Activated T-cell treated with anti-CD3 and anti-CD28 coated beads, Interleukin-2, amount 50 U/mL, for 48 hours (primary cell): Measurements from ENCODE around the gene ZFAND3.
"Not testable (repeated sequence)": the region's sequence is repeated elsewhere in the genome, so short reads cannot be mapped to it uniquely, and the experiment has no call there.

Experiments used
- DNase-seq, 2 experiments: peaks; one replicate each; pipeline ENCODE4 v3.0.0-alpha.2; 2020

ZFAND3 gene

DNA sequence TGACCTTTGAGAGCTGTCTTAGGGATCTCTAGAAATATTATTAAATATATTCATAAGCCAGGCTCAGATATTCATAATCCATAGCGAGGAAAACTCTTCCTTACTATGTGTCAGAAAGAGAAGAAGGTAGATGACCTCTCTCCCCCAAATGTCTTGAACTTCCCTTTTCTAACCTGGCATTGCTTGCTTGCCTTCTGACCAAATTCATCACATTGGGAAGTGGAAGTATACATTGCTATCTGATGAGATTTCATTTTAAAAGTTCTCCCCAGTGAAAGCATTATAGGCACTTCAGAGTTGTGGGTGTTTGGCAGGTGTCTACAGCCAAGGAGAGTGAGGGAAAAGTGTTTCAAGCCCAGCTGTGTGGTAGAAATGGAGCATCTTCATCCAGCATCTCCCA, 197.3 kb downstream of the ZFAND3 start:
- no peak for DNase-seq

DNA sequence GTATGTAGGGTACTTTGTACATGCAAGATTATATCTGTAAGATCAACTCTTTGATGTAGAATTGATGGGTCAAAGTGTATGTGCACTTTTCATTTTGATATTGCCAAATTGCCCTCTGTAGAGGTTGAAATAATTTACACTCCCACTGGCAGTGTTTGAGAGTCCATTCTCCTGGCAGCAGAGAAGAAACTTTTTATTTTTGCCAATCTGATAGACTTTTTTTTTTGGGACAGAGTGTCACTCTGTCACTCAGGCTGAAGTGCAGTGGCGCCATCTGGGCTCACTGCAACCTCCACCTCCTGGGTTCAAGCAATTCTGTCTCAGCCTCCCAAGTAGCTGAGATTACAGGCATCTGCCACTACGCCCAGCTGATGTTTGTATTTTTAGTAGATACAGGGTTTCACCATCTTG, 199.2 kb downstream of the ZFAND3 start:
- DNase-seq: no peak

DNA sequence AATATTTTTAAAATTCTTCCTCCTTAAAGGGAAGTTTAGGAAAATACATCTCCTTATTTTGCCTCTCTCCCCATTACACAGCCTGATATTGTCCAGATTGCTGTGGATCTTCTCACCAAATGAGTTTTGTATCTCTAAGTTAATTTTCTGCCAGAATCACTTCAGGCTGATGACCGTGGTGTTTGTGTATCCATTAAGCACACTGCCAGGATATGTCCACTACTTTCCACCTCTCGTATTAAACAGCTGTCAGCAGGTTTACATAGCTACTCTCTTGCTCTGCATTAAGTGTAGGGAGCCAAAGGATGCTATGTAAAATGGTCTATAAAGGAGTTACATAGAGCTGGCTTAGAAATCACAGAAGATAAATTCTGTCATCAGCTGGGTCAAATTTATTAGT, 201.1 kb downstream of the ZFAND3 start:
- no peak for DNase-seq

DNA sequence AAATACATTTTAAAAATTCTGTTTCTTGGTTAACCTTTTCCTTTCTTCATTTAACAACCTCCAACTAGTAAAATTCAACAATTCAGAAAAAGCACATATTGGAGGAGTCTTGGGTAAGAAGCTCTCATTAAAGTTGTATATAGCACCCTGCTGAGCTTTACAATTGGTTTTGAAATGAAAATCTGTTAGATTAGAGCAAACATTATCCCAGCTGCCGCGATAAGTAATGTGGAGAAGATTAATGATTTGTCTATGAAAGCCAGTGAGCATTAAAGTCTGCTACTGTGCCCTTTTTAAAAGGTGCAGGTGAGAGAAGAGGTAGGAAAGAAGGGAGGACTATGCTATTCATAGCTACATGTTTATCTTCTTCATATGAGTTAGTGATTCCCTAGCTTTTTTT, 201.5 kb downstream of the ZFAND3 start:
- DNase-seq: no peak

DNA sequence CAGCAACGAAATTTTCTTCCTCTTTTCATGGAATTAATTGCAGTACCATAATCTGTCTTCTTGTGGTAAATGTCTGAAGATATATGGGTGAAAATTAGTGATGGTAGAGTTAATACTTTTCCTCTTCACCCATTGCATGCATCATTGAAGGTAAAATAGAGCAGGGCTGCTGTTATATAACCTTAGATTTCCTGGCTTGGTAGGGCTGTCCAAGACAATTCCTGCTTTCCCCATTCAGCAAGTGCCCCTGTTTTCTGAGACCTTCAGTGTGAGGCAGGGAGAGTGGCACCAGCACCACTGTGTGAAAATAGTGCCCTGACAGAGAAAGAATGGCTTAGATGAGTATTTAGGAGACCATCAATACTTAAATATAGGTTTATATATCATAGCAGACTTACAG, 202.0 kb downstream of the ZFAND3 start:
- no peak for DNase-seq

DNA sequence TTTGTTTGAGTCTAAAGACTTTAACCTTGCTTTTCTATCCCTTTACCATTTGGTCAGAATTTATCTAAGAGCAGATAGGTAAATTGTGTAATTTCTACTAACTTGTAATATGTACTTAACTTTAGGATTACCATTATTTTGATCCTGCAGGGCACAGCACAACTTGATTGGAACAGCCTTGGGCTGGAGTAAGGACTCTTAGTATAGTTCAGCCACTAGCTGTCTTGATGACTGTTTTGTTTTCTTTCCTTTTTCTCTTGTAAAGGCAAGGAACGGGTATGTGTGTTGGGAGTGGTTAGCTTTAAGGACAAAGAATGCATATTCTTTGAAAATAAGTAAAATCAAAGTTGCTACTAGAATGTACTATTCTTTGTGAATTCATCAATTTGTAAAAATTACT, 203.2 kb downstream of the ZFAND3 start:
- no peak for DNase-seq

DNA sequence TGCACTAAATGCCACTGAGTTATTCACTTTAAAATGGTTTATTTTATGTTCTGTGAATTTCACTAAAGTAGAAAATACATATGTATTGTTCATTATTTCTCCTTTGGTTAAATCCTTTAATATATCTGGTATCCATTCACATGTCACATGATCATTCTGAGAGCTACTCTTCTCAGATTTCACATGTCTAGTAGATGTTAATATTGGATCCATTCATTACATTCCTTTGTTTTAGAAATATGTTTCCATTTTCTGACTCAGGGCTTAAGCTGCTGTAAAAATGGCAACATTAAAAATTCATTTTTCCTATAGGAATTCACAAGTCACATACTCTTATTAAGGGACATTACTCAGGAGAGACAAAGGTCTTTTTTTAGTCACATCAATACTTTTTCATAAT, 205.4 kb downstream of the ZFAND3 start:
- DNase-seq: no peak

DNA sequence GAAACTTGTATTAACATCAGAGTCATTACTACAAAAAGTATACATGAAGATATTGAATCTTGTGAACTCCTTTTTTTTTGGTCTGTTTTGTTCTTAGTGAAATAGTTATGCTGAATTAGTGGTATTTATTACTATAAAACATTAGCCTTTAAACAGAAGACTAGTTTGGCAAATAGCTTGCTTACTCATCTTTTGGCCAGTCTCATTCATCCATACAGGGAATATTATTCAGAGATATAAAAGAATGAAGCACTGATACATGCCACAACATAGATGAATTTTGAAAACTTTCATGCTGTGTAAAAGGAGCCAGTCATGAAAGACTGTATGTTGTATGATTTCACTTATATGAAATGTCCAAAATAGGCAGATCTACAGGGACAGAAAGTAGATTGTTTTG, 205.9 kb downstream of the ZFAND3 start:
- DNase-seq: no peak

DNA sequence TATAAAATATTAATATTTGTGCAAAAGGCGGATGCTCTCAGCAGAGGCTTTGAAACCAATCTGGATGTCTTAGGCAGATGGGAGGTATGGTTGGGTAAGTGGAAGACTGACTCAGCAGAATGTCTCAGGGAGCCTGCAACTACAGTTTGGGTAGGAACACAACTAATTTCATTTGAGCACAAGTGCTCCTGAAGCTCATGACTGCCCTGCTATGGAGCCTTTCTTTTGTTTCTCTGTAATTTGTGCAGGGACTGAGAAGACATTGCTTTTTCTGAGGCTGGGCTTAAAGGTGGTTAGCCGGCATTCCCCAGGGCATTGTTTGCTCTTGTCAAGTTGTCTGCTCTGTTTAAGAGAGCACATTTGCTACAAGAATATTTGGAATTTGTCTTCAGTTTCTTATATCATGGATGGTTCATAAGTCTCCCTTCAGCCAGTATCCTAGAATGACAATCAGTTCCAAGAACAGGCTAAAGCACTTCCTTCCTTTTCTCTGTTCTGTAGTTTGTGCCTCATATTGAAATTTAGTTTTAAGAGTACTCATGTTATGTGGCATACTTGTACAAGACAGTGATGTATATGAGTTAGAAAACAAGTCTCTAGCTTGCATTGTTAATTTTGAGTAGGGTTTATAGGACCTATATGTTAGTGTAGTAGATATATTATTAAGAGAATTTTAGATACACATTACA, 208.3 kb downstream of the ZFAND3 start:
- no peak for DNase-seq

DNA sequence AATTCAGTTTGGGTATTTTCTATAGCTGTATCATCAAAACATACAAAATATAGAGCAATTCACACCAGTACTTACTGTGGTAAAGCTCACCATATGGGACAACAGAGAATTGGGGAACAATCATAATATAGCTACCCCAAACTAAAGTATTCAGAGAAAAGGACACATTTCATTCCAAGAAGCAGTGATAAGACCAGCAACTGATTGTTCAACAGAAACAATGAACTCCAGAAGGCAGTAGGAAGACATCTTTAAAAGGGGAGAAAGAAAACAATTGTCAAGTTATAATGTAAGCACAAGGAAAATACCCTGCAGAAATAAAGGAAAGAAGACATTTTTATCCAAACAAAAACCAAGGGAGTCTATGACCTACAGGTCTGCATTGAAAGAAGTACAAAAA, 210.9 kb downstream of the ZFAND3 start:
- DNase-seq: no peak

DNA sequence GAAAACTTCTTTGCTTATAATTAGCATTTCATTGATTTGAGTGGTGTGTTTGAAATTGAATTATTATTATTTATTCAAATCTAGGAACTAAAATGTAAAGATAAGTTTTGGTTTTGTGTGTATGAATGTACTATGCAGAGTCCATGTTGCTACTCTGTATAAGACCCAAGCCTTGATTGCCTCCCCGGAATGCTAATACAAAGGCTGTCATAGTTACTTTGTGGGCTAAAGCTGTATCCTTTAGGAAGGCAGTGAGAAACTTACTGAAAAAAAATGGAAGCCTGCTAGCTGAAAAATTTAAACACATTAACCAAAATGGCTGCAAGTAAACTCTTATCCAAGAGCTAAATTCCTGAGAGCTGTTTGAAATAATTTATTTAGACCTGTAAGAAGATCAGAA, 213.3 kb downstream of the ZFAND3 start:
- DNase-seq: no peak

DNA sequence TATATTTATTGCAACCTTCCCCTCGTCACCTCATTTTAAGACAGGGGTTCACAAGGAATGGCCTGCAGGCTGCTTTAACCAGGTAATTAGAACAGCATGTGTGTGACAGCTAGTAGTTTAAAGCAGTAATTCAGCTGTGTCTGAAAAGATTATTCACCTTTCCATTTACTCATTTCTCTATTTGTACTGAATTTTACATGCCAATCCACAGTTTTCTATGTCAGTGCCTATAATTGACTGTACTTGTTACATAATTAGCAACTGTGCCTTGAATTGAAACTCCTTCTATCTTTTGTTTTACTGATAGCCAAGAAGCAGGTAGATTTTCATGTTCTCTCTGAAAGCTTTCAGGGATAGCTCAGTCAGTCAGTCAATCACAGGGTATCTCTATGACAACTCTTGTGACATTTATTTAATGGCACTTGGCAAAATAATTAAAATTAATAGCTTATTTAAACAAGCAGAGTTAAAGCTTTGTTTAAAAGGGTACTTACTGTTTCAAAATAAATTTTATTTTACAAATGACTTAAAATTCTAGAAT, 214.0 kb downstream of the ZFAND3 start:
- no peak for DNase-seq

DNA sequence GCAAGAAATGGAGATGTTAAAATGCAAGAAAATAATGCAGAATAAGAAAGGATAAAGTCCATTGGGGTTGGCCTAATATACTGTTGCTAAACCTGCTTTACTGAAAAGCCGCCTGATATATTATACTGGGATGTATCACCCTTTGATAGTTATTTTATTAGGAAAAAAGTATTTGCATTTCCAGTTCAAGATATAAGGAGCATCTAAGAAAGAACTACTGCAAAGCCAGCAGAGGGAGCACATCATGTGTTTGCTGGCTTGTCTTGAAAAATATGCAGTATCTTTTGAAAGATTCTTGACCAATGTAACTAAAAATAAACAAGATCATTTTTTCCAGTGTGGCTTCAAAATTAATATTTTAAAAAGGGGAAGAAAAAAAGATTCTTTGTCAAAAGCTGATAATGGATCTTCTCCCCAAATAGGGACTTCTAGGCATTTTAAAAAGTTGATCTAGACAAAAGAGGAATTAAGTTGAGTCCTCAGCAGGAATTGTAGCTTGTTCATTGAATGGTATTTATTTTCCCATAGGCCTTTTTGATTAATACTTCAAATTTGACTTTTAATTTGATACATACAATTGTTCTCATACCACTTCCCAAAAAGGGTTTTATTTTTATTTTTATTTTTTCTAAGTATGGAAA, 214.9 kb downstream of the ZFAND3 start:
- DNase-seq: no peak

DNA sequence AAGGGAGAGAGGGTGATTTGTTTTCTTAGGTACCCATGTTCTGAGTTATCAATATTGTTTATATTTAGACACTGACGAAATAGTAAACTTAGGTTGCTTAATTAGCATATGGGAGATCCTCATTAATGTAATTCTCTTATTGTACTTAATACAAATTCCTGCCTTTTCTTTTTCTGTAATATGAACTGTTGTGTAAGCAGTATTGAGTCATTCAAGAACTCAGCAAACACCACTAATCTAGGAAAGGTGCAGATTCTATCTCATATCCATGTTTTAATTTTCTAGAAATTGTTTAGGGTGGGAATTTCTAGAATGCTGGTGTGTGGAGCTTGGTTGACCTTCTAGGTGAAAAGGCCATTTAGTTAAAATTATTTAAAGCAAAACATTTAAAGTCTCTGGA, 216.0 kb downstream of the ZFAND3 start:
- DNase-seq: no peak

DNA sequence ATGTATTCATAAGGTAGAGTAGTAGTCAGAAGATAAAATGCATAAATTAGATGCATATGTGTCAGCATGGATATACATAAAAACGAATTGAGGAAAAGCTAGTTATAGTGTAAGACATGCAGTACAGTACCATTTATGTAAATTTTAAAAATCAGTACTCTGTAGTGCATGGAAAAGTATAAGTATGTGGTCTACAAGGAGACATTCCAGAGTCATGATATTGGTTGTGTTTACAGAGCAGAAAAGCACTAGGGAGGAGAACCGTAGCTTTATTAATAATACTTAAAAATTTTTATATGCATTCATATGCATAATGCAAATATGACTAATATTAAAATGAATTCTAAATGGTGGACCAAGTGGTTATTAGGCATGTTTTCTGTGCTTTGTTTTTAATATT, 220.0 kb downstream of the ZFAND3 start:
- DNase-seq: no peak

DNA sequence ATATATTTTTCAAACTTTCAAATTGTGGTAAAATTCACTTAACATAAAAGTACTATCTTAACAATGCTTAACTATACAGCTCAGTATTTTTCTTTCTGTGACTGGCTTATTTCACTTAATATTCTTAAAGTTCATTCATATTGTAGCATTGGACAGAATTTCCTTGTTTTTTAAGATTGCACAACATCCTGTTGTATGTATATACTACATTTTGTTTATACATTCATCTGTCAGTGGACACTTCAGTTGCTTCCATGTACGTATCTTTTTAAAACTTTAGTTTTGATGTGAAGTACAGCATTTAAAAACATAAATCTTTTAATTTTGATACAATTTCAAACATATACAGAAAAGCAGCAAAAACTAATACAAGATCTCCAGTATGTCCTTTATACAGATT, 220.7 kb downstream of the ZFAND3 start:
- DNase-seq: no peak

DNA sequence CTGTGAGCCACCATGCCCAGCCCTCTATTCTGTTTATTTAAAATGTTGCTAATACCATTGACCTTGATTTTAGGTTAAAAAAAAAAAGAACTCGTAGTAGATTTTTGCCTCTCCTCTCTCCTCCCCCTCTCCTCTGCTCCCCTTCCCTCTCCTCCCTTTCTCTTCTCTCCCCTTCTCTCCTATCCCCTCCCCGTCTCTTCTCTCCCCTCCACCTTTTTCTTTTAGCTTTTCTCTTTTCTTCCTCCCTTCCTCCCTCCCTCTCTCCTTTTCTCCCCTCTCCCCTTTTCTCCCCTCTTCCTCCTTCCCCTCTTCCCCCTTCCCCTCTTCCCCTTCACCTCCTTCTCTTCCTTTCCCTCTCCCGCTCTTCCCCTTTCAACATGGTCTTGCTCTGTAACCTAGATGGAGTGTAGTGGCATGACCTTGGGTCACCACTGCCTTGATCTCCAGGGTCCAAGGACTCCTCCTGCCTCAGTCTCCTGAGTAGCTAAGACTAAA, 223.8 kb downstream of the ZFAND3 start:
- no peak for DNase-seq

DNA sequence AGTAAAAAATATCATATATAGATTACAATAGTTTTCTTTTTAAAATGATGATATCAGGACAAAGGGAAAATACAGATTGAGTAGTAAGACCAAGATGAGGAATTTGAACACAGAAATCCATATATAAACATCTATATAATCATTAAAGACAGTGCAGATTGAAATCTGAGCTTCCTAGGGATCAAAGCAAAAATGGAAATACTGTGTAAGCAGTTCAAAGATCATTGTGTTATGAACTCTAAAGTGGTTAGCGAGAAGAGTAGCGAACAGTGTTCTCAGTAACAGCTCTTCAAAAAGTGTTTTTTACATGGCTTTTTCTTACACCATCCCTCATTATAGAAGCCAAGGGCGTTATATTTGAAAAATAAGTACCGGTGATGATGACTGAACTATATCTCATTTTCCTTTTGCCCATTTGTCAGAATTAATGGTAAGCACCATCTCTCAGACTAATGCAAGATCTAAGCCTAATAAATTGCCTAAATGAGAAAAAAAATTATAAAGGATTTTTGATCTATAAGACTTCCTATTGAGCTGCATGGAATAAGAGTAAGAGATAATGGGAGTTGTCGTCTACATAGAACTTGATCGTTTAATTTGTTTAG, 226.3 kb downstream of the ZFAND3 start:
- DNase-seq: no peak

DNA sequence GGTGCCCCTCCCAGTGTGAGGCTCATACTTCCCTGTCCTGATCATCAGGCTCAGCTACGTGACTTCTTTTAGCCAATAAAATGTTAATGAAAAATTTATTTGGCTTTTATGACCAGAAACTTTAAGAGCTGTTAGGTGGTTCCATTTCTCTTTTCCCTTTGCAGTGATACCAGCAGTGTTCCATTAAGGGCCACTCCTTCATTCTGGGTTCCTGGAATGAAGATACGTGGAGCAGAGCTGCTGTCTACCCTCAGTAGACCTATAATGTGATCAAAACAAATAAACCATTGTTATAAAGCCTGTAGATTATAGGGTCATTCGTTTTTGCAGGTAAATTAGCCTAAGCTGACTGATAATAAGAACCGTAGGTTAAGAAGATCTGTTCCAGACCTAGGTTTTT, 228.0 kb downstream of the ZFAND3 start:
- no peak for DNase-seq

DNA sequence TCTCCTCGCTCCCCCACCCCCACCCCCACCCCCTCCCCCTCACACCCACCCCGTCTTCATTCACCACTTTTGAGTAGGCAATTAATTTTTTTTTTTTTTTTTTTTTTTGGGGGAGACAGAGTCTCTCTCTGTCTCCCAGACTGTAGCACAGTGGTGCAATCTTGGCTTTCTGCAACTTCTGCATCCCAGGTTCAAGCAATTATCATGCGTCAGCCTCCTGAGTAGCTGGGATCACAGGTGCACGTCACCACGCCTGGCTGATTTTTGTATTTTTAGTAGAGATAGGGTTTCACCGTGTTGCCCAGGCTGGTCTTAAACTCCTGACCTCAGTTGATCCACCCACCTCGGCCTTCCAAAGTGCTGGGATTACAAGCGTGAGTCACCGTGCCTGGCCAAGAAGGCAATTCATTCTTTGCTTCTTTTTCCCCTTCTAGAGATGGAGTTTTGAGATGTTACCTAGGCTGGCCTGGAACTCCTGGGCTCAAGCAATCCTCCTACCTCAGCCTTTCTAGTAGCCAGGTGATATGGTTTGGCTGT, 230.4 kb downstream of the ZFAND3 start:
- not testable (repeated sequence) for DNase-seq

DNA sequence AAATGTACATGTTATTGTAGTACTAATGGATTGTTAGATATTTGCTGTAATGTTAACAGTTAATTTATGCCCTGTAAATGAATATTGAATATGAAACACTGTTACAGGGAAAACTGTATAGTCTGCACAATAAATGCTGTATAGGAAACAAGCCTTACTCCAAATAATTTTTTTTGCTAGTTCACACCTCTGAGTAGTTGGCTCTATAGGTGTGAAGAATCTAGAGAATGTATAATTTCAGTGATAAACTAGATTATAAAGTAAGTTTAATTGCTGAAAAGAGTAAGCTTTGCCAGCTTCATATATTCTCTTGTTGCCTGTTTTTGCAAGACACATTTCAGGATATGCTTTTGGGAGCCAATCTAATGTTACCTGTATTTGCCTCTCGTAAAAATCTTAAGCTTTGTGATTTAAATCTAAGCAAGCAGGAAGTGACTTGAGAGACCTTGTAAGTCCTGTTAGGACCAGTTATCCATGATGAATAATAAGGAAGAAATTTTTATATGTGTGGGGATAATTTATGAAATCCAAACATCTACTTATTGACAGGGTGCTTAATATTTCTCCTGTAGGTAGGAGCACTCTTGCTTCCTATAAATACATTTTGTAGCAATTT, 232.4 kb downstream of the ZFAND3 start:
- DNase-seq: no peak

DNA sequence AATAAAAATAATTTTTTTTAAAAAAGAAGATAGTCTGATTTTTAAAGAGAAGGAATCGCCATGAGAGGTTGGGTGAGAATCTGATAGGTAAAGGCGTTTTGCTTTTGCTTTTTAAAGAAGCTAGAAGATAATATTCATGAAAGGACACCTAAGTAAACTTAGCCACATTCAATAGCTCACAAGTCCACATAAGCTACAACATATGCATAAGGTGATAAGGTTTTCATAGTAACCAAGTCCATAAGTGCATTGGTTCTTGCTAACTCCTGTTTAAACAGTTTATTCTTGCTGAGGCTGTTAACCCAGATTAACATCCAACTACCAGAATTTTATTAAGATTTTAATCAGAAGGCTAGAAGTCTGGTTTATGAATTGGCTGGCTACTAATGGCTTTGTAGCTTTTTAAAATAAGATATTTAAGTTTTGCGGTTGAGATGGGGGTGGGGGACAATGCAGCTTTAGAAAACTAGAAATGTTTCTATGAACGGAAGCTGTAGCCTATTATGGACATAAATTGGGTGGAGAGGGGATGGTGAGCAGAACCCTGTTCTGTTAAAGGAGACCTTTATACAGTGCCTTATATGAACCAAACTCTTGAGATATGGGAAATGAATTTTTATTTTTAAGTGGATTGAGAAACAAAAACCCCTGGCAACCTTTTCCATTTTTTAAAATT, 235.1 kb downstream of the ZFAND3 start:
- no peak for DNase-seq

DNA sequence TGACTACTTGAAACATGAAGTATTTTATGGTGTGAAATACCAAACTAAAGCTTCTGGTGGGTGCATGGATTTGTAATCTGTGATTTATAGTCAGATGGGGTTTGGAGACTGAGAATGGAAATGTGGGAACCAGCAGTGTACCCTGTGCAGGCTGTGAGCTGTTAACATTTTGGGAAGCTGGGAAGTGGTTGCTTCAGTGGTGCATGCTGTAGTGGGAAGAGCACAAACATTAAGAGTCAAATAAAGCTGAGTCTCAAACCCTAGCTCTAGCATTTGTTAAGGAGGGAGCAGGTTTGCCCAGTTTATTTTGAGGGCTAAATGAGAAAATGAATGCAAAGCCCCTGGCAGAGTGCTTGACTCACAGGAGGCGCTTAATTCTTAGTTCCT, 235.7 kb downstream of the ZFAND3 start:
- DNase-seq: no peak
